HepG2 (cell line): ENCODE data around the gene EVI5. TPM values are rescaled to one million over a fixed set of nuclear protein-coding genes. Genes with fewer than 3 reads are reported as not detected.

ENCODE experiments used
- ATAC-seq: fragments of 200-7000 bp; cut with Tn5 transposase; 3 replicates; pipeline ENCODE4 v1.9.1; 2020; ENCODE audit warnings: mild to moderate bottlenecking, moderate library complexity
- BruUV-seq: library from RNA; stranded (reverse); fragments of 400-500 nt; replicated peaks from 2 replicates; lab custom pipeline; 2021; lab: Mats Ljungman, UMichigan
- CTCF ChIA-PET: fragments of 300-600 bp; formaldehyde crosslinking; extraction: SDS; loops from one replicate; lab custom pipeline; 2021; ENCODE audit warnings: low total read pairs, inconsistent platforms, low intra/inter-chr PET ratio; lab: Yijun Ruan, JAX
- POLR2A ChIA-PET: fragments of 350-600 bp; sonication (Branson Sonifier 250); formaldehyde crosslinking; loops from one replicate; lab custom pipeline; 2020; ENCODE audit warnings: antibody characterized with exemption, inconsistent platforms; lab: Yijun Ruan, JAX
- DNase-seq: peaks from one replicate; pipeline ENCODE4 v3.0.0-alpha.2; 2015; ENCODE audit warnings: low spot score
- FAIRE-seq: peaks from 3 replicates; lab custom pipeline; 2011; peaks lifted over from hg19 to GRCh38; lab: Jason Lieb, UNC
- H2AFZ ChIP-seq: one replicate; pipeline ENCODE4 v1.6.1; 2011; ENCODE audit warnings: low read length, inconsistent platforms
- H3K27ac ChIP-seq: fragments of 300-600 bp; 3 replicates; pipeline ENCODE4 v1.8.0; 2011; ENCODE audit warnings: mixed run types, mild to moderate bottlenecking, mixed read lengths, low read length, inconsistent platforms; ENCODE audit not compliant: insufficient read depth; ENCODE audit errors: extremely low read length
- H3K27me3 ChIP-seq, 2 experiments: fragments of 200-600 bp in 1 of 2; 2 replicates in 1 of 2; 3 replicates in 1 of 2; pipeline versions ENCODE4 v1.6.0 to v1.8.0; 2011; ENCODE audit warnings: low read length in 2 of 2, mild to moderate bottlenecking in 2 of 2, moderate library complexity in 2 of 2, inconsistent platforms in 1 of 2; ENCODE audit not compliant: insufficient read depth in 2 of 2, control insufficient read depth in 1 of 2
- H3K36me3 ChIP-seq, 2 experiments: fragments of 200-600 bp in 1 of 2; replicated peaks in 1 of 2; 2 replicates in 1 of 2; 3 replicates in 1 of 2; pipeline versions ENCODE4 v1.5.1 to v1.8.0; 2011; ENCODE audit warnings: low read length in 2 of 2, inconsistent platforms in 1 of 2; ENCODE audit not compliant: insufficient read depth in 2 of 2, control insufficient read depth in 1 of 2
- H3K4me1 ChIP-seq: 2 replicates; pipeline ENCODE4 v1.5.1; 2012; ENCODE audit warnings: low read length, inconsistent platforms; ENCODE audit not compliant: insufficient read depth
- H3K4me2 ChIP-seq: 2 replicates; pipeline ENCODE4 v1.6.0; 2011; ENCODE audit warnings: low read depth, low read length, inconsistent platforms
- H3K4me3 ChIP-seq, 3 experiments: fragments of 200-600 bp in 1 of 3; sonication (generic), shearing (Covaris generic) in 1 of 3; replicated peaks in 1 of 3; 2 replicates each; pipeline ENCODE4 v1.5.1; 2011 to 2016; ENCODE audit warnings: low read length in 3 of 3, inconsistent platforms in 2 of 3, low read depth in 2 of 3, mild to moderate bottlenecking in 2 of 3, control low read depth in 1 of 3, mixed read lengths in 1 of 3; ENCODE audit not compliant: insufficient read depth in 1 of 3
- H3K79me2 ChIP-seq: one replicate; pipeline ENCODE4 v1.6.1; 2011; ENCODE audit warnings: low read length, inconsistent platforms; ENCODE audit not compliant: insufficient read depth
- H3K9ac ChIP-seq: 2 replicates; pipeline ENCODE4 v1.6.0; 2011; ENCODE audit warnings: mild to moderate bottlenecking, low read depth, low read length, inconsistent platforms; ENCODE audit not compliant: insufficient read depth
- H3K9me3 ChIP-seq: 2 replicates; pipeline ENCODE4 v1.5.1; 2012; ENCODE audit warnings: mild to moderate bottlenecking, low read length
- H4K20me1 ChIP-seq: 2 replicates; pipeline ENCODE4 v1.6.0; 2011; ENCODE audit warnings: inconsistent platforms, mild to moderate bottlenecking, low read length, moderate library complexity; ENCODE audit not compliant: insufficient read depth
- CBFB ChIP-seq: sonication (generic); formaldehyde crosslinking; IDR thresholded peaks from 2 replicates; pipeline ENCODE4 v1.4.0; 2020; ENCODE audit warnings: missing genetic modification reagents
- CHD4 ChIP-seq: fragments of 200-600 bp; sonication (generic); IDR thresholded peaks from 2 replicates; pipeline ENCODE4 v1.7.0; 2017; ENCODE audit warnings: mild to moderate bottlenecking, low read length, borderline replicate concordance
- FOXK1 ChIP-seq: sonication (generic); formaldehyde crosslinking; IDR thresholded peaks from 2 replicates; pipeline ENCODE4 v1.4.0; 2020; ENCODE audit warnings: low read depth, missing genetic modification reagents, borderline replicate concordance
- MIER2 ChIP-seq: IDR thresholded peaks from 2 replicates; pipeline ENCODE4 v1.6.1; 2016; ENCODE audit warnings: missing biosample characterization, missing genetic modification reagents
- MIXL1 ChIP-seq: IDR thresholded peaks from 2 replicates; pipeline ENCODE4 v1.6.1; 2016
- NFE2 ChIP-seq: sonication (generic); formaldehyde crosslinking; IDR thresholded peaks from 2 replicates; pipeline ENCODE4 v1.4.0; 2020; ENCODE audit warnings: missing genetic modification reagents
- PHF8 ChIP-seq: sonication (generic); formaldehyde crosslinking; IDR thresholded peaks from 2 replicates; pipeline ENCODE4 v1.5.0; 2020; ENCODE audit warnings: missing genetic modification reagents
- SALL2 ChIP-seq: sonication (generic); formaldehyde crosslinking; IDR thresholded peaks from 2 replicates; pipeline ENCODE4 v1.8.1; 2023; ENCODE audit warnings: mild to moderate bottlenecking, missing genetic modification reagents, inconsistent platforms
- SETDB1 ChIP-seq: sonication (generic); formaldehyde crosslinking; IDR thresholded peaks from 2 replicates; pipeline ENCODE4 v1.5.1; 2020; ENCODE audit warnings: missing genetic modification reagents, mild to moderate bottlenecking, borderline replicate concordance
- SMAD3 ChIP-seq: sonication (generic); formaldehyde crosslinking; IDR thresholded peaks from 2 replicates; pipeline ENCODE4 v1.4.0; 2020; ENCODE audit warnings: missing genetic modification reagents
- SOX6 ChIP-seq, 2 experiments: fragments of 450-650 bp in 1 of 2; sonication (generic) in 1 of 2; formaldehyde crosslinking in 1 of 2; IDR thresholded peaks; 2 replicates each; pipeline versions ENCODE4 v1.4.0 to v1.6.1; 2017 to 2020; ENCODE audit warnings: antibody characterized with exemption in 1 of 2, mild to moderate bottlenecking in 1 of 2, missing genetic modification reagents in 1 of 2
- TGIF2 ChIP-seq: IDR thresholded peaks from 2 replicates; pipeline ENCODE4 v1.6.1; 2016; ENCODE audit warnings: control low read depth, missing compliant biosample characterization
- THAP11 ChIP-seq: IDR thresholded peaks from 2 replicates; pipeline ENCODE4 v1.6.1; 2016; ENCODE audit warnings: missing biosample characterization, missing genetic modification reagents
- ZNF17 ChIP-seq: sonication (generic); formaldehyde crosslinking; IDR thresholded peaks from 2 replicates; pipeline ENCODE4 v1.5.0; 2020; ENCODE audit warnings: mild to moderate bottlenecking, missing genetic modification reagents
- ZNF296 ChIP-seq: sonication (generic); formaldehyde crosslinking; conservative IDR thresholded peaks from 2 replicates; pipeline ENCODE4 v1.5.0; 2020; ENCODE audit warnings: mild to moderate bottlenecking, missing genetic modification reagents
- ZNF3 ChIP-seq: IDR thresholded peaks from 2 replicates; pipeline ENCODE4 v1.7.0; 2017; ENCODE audit warnings: inconsistent platforms
- ZNF354B ChIP-seq: sonication (generic); formaldehyde crosslinking; IDR thresholded peaks from 2 replicates; pipeline ENCODE4 v1.8.0; 2022; ENCODE audit warnings: mild to moderate bottlenecking, missing genetic modification reagents
- in situ Hi-C: cut with HindIII; loops from 2 replicates; pipeline ENCODE4 v1.10.0; 2017; ENCODE audit warnings: low pct_unique_long_range_greater_than_20kb; ENCODE audit not compliant: extremely low pct_ligation_motif_present
- intact Hi-C: fragments of 100-400 bp; cut with micrococcal nuclease; formaldehyde crosslinking; loops from one replicate; pipeline ENCODE4 v1.10.0; 2022; ENCODE audit not compliant: unreplicated experiment
- polyA plus RNA-seq, 8 experiments: library from polyadenylated mRNA; depleted of rRNA in 3 of 8; stranded (reverse) in 7 of 8; unstranded in 1 of 8; fragments of >200 nt; fragmentation: Illumina TruSeq in 4 of 8; extraction: Trizol in 4 of 8; gene quantifications; 2 replicates each; pipeline versions ENCODE4 v1.2.1 to v1.2.3, GENCODE V29; 2011 to 2016; ENCODE audit warnings: low read depth in 4 of 8, missing spikeins in 1 of 8, mixed read lengths in 1 of 8; ENCODE audit not compliant: insufficient read depth in 1 of 8
- total RNA-seq, 5 experiments: library from RNA; depleted of rRNA; stranded (reverse); fragments of >200 nt; fragmentation: Illumina TruSeq; extraction: Trizol; gene quantifications; 2 replicates each; pipeline ENCODE4 v1.2.3, GENCODE V29; 2016; ENCODE audit warnings: low read depth in 1 of 5

The EVI5 gene
- total and polyA plus RNA-seq, 2 of the 13 experiments (the other 11 are each of a cell fraction or from before 2014, with no cell fraction given), result 4.0 to 12.6 TPM

GRCh38 chr1:92502247-92502646, 282.7 kb downstream of the EVI5 start:
- Histone ChIP-seq H3K36me3 (no peaks in the 10 kb centered on the region), H3K4me2 (no peak overlapping the region), H3K4me3 (no peak overlapping the region), H3K9me3 (no peaks in the 10 kb centered on the region), H3K27me3 (no peaks in the 10 kb centered on the region), H4K20me1 (no peaks in the 10 kb centered on the region)
- TF ChIP-seq SALL2 (CRISPR knock-in tag), result no peak
- no peak for TF ChIP-seq MIER2 (CRISPR knock-in tag)
- TF ChIP-seq FOXK1 (CRISPR knock-in tag), result no peak
- TF ChIP-seq ZNF354B (CRISPR knock-in tag), result no peak
- TF ChIP-seq SMAD3 (CRISPR knock-in tag), result no peak
- TF ChIP-seq ZNF3, result no peak
- no peak for TF ChIP-seq ZNF296 (CRISPR knock-in tag)
- TF ChIP-seq SOX6 (IDR thresholded peaks at IDR 0.05), result no peak
- TF ChIP-seq SOX6 (CRISPR knock-in tag; IDR thresholded peaks at IDR 0.05), result no peak
- no peak for TF ChIP-seq CBFB (CRISPR knock-in tag)
- no peak for TF ChIP-seq MIXL1 (CRISPR knock-in tag)
- TF ChIP-seq SETDB1 (CRISPR knock-in tag), result no peak
- no peak for TF ChIP-seq THAP11 (CRISPR knock-in tag)
- TF ChIP-seq PHF8 (CRISPR knock-in tag), result no peak
- no peak for TF ChIP-seq NFE2 (CRISPR knock-in tag)
- no peak for TF ChIP-seq ZNF17 (CRISPR knock-in tag)
- no peak for TF ChIP-seq TGIF2
- no peak for TF ChIP-seq CHD4
- TF ChIP-seq, all 625 proteins: peak for 0
- BruUV-seq, result no TSS peak
- FAIRE-seq (no peak), ATAC-seq (no peak), DNase-seq (no peak)
- in situ Hi-C loops (no loop called here), intact Hi-C loops (no loop called here)
- H3K27ac ChIP-seq, result no peak overlapping the region
- H3K4me1 ChIP-seq, result peaks cover 37% of the 10 kb centered on the region
- no peak overlapping the region for H3K9ac ChIP-seq
- H3K79me2 ChIP-seq, result no peaks in the 10 kb centered on the region
- ChIA-PET POLR2A (interaction anchor here (3.6 kb wide), 1 partner anchor 16 kb away, joined by 26 read pairs; the partner anchor contains the start of gene GFI1), CTCF (interaction anchor here (0.6 kb wide), 1 partner anchor 30 kb away, joined by 3 read pairs; no protein-coding TSS in a partner anchor)
- no peak overlapping the region for H2AFZ ChIP-seq
